Measurements from ENCODE around the gene DBH. TPM values are rescaled to one million over a fixed set of nuclear protein-coding genes. Genes with fewer than 3 reads are reported as not detected.

DBH gene
- polyA plus RNA-seq, 1 experiment: not detected

DNA sequence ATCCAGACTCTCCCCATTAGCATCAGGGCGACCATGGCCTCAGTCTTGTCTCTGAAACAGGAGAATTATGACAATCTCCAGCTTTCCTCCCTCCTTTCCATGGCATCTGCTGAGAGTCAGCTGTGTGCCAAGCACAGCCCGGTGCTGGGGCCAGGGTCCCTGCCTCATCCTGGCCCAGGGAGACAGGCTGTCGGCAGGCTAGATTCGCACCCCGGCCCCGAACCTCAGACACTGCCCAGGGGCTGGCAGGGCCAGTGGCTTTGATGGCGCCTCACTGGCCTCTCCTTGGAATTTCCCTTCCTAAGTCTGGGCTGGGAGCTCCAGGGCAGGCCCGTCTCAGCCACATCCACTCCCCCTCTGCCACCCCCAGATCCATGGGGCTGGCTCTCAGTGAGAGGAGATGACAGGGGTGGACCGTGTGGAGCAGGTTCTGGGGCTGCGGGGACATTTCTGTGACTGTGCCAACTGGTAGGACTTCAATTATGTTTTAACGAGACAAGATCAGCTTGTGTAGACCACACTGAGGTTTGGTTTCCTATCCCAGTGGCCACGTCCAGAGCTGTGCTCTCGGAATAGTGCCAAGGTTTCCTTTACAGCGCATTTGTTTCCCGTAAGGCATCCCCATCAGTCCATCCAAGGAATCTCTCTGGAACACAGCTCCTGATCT, 42.4 kb upstream of the DBH start:
- POLR2A ChIA-PET: no interaction called here
- DNase-seq (ENCODE audit: low read depth): no peak
- Histone ChIP-seq H3K4me3 (ENCODE audit: low read depth, low read length) (no peak overlapping the region), H3K27me3 (ENCODE audit: control insufficient read depth, insufficient read depth, low read length) (no peaks in the 10 kb centered on the region), H3K36me3 (ENCODE audit: control insufficient read depth, insufficient read depth, low read length) (no peaks in the 10 kb centered on the region)
- CTCF ChIA-PET: interaction anchor here (0.5 to 1.2 kb wide), 3 partner anchors 10 to 408 kb away, joined by 3 read pairs; no protein-coding TSS in a partner anchor
- TF ChIP-seq, protein P1, sequence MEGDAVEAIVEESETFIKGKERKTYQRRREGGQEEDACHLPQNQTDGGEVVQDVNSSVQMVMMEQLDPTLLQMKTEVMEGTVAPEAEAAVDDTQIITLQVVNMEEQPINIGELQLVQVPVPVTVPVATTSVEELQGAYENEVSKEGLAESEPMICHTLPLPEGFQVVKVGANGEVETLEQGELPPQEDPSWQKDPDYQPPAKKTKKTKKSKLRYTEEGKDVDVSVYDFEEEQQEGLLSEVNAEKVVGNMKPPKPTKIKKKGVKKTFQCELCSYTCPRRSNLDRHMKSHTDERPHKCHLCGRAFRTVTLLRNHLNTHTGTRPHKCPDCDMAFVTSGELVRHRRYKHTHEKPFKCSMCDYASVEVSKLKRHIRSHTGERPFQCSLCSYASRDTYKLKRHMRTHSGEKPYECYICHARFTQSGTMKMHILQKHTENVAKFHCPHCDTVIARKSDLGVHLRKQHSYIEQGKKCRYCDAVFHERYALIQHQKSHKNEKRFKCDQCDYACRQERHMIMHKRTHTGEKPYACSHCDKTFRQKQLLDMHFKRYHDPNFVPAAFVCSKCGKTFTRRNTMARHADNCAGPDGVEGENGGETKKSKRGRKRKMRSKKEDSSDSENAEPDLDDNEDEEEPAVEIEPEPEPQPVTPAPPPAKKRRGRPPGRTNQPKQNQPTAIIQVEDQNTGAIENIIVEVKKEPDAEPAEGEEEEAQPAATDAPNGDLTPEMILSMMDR (IDR thresholded peaks at IDR 0.05; ENCODE audit: insufficient read depth, low read depth, low read length): no peak

DNA sequence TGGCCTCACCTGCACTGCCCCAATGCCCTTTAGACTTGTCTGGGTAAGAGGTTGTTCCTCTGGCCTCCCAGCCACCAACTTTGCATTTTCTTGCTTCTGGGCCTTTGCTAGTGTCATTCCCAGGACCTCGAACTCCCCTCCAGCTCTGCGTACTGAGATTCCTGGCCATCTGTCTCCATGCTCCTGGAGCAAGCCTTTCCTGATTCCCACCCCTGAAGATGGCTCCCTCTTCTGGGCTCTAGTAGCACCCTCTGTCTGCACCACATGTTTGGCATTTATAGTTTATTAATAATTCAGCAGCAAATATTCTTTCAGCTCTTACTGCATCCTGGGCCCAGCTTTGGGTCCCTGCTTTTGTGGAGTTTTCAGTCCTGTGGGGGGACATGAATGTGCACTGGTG, 41.9 kb upstream of the DBH start:
- Histone ChIP-seq H3K36me3 (ENCODE audit: control insufficient read depth, insufficient read depth, low read length) (no peaks in the 10 kb centered on the region), H3K27me3 (ENCODE audit: control insufficient read depth, insufficient read depth, low read length) (no peaks in the 10 kb centered on the region), H3K4me3 (ENCODE audit: low read depth, low read length) (no peak overlapping the region)
- DNase-seq (ENCODE audit: low read depth): no peak
- ChIA-PET POLR2A (no interaction called here), CTCF (interaction anchor here (0.8 to 1.2 kb wide), 2 partner anchors 134 to 407 kb away, joined by 3 read pairs; no protein-coding TSS in a partner anchor)
- TF ChIP-seq, protein P1 (IDR thresholded peaks at IDR 0.05; ENCODE audit: insufficient read depth, low read depth, low read length): no peak

DNA sequence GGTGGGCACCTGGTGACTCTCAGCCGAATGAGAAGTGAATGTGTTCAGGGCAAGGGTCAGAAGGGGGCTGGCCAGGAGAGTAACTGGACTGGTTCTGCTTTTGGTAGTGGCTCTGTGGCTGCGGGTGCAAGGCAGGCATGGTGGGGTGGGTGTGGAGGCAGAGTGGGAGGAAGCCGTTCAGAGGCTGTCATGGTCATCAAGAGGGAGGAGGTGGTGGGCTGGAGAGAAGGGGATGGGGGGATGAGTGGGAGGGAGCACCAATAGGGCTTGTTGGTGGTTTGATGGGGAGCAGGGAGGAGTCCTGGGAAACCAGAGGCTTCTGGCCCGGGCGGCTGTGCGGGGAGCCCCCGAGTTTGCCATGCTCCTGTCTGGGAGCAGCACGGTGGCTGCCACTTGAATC, 40.3 kb upstream of the DBH start:
- no peak for DNase-seq (ENCODE audit: low read depth)
- TF ChIP-seq, protein P1 (IDR thresholded peaks at IDR 0.05; ENCODE audit: insufficient read depth, low read depth, low read length): no peak
- CTCF ChIA-PET: no interaction called here
- Histone ChIP-seq H3K27me3 (ENCODE audit: control insufficient read depth, insufficient read depth, low read length) (no peaks in the 10 kb centered on the region), H3K4me3 (ENCODE audit: low read depth, low read length) (no peak overlapping the region), H3K36me3 (ENCODE audit: control insufficient read depth, insufficient read depth, low read length) (no peaks in the 10 kb centered on the region)
- POLR2A ChIA-PET: no interaction called here

DNA sequence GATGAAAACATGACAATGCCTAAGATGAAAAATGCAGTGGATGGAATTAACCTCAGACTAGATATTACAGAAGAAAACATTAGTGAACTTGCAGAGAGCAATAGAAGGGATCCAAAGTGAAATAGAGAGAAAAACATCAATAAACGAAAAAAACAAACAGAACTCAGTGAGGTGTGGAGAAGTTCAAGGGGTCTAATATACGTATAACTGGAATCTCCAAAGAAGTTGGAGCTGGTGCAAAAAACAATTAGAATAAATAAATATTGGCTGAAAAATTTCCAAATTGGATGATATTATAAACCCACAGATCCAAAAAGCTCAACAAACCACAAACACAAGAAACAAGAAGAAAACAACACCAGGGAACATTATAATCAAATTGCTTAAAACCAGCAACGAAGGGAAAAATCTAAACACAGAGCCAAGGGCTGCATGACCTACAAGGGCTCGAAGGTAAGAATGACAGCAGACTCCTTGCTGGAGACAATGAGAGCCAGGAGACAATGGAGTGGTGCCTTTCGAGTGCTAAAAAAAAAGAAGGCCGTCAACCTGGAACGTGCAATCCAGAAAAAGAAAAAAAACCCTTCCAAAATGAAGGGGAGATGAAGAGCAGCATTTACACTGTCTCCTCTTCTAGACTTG, 38.7 kb upstream of the DBH start:
- POLR2A ChIA-PET: no interaction called here

DNA sequence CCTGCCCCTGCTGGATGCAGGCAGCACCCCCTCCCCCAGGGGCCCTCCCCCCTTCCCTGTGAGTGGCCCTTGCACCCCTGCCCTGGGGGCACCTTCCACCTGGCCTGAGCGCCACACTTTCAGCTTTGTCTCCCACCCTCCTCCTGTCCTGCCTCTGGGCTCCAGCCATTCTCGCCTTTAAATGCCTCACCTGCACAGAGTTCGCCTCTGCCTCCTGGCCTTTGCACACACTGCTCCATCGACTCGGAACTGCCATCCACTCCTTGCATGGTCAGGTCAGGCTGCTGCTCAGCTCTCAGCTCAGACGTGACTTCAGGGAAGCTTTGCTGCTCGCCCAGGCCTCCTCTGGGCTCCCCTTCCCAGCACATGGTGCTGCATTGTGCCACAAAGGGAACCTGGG, 37.2 kb upstream of the DBH start:
- H3K27me3 ChIP-seq (ENCODE audit: control insufficient read depth, insufficient read depth, low read length): 0 out of 2 replicates have a peak, but pooled peaks cover 1% of the 10 kb centered on the region
- CTCF ChIA-PET: no interaction called here
- DNase-seq (ENCODE audit: low read depth): no peak
- TF ChIP-seq, protein P1 (IDR thresholded peaks at IDR 0.05; ENCODE audit: insufficient read depth, low read depth, low read length): no peak
- H3K36me3 ChIP-seq (ENCODE audit: control insufficient read depth, insufficient read depth, low read length): no peaks in the 10 kb centered on the region
- no peak overlapping the region for H3K4me3 ChIP-seq (ENCODE audit: low read depth, low read length)
- POLR2A ChIA-PET: no interaction called here

More for the DNA sequence above, 38.7 kb upstream of the DBH start:
- CTCF ChIA-PET: no interaction called here
- Histone ChIP-seq H3K4me3 (ENCODE audit: low read depth, low read length) (no peak overlapping the region), H3K36me3 (ENCODE audit: control insufficient read depth, insufficient read depth, low read length) (no peaks in the 10 kb centered on the region), H3K27me3 (ENCODE audit: control insufficient read depth, insufficient read depth, low read length) (0 out of 2 replicates have a peak, but pooled peaks cover 1% of the 10 kb centered on the region)
- TF ChIP-seq, protein P1 (IDR thresholded peaks at IDR 0.05; ENCODE audit: insufficient read depth, low read depth, low read length): no peak
- DNase-seq (ENCODE audit: low read depth): no peak
